ENCODE data around the gene RASSF4.
A peak's percentile ranks its signal among the peaks of the same experiment; 100 is the strongest.
"Not testable (repeated sequence)": the region's sequence is repeated elsewhere in the genome, so short reads cannot be mapped to it uniquely, and the experiment has no call there.

RASSF4 gene

GRCh38 chr10:44992070-44992731 lies 32.6 kb downstream of the RASSF4 start:
- DNase-seq, result no peak

- no peak for DNase-seq
These were observed 33.2 kb downstream of the RASSF4 start for GRCh38 chr10:44992732-44993225.

GRCh38 chr10:44993226-44993921 lies 33.8 kb downstream of the RASSF4 start:
- DNase-seq, result no peak

GRCh38 chr10:44993922-44994751 lies 34.5 kb downstream of the RASSF4 start:
- no peak for DNase-seq

- DNase-seq, result no peak
These were observed 35.3 kb downstream of the RASSF4 start for GRCh38 chr10:44994752-44995530.

GRCh38 chr10:44995581-44995913 lies 35.9 kb downstream of the RASSF4 start:
- DNase-seq, result no peak

DNA sequence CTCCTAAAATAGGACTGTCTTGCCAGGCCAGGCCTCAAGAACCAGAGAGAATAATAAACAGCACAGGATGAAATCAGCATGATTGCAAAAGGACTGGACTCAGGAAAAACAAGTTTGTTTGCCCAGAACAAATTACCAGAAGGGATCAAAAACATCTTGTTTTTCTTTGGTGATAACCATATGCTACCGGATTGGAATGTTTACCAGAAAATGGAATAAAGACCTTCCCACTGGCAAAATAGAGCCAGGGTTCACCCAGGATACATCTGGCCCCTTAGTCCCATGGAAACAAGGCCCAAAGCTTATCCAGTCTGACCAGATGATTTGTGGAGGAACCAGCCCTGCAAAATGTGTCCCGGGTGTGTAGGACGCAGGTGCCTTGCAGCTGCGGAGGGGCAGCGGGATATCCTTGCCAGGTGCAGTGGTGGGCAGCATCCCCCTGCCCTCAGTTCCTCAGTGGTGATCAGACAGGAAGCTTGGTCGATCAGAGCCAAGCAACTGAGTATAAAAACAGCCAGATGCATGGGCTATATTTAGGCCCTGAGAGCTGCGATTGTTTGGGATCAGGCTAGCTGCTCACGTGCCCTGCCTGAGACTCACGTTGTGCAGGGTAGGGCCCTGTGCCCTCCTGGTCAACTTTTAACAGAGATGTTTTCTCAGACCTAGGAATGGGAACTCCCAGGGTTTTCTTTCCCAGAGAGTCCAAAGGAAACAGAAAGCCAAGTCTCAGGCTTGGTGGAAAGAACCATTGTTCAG lies 36.5 kb downstream of the RASSF4 start:
- DNase-seq, result no peak

- DNase-seq, result no peak
These were observed 37.6 kb downstream of the RASSF4 start for GRCh38 chr10:44997105-44997748.

- no peak for DNase-seq
These were observed 38.6 kb downstream of the RASSF4 start for GRCh38 chr10:44998146-44998631.

GRCh38 chr10:45000138-45000751 lies 40.6 kb downstream of the RASSF4 start:
- DNase-seq, result peak; percentile 28

- peak; percentile 48 for DNase-seq
These were observed 41.3 kb downstream of the RASSF4 start, which contains the start of gene ZNF22 for GRCh38 chr10:45000752-45001380. Gene ZNF22 (plus strand): TSS chr10:45000923. CDS start chr10:45003369, 2,446 bp downstream.

GRCh38 chr10:45001381-45002148 lies 42.0 kb downstream of the RASSF4 start:
- no peak for DNase-seq

GRCh38 chr10:45003432-45004000 lies 43.9 kb downstream of the RASSF4 start:
- no peak for DNase-seq

GRCh38 chr10:45004661-45005060 lies 45.1 kb downstream of the RASSF4 start:
- no peak for DNase-seq

DNA sequence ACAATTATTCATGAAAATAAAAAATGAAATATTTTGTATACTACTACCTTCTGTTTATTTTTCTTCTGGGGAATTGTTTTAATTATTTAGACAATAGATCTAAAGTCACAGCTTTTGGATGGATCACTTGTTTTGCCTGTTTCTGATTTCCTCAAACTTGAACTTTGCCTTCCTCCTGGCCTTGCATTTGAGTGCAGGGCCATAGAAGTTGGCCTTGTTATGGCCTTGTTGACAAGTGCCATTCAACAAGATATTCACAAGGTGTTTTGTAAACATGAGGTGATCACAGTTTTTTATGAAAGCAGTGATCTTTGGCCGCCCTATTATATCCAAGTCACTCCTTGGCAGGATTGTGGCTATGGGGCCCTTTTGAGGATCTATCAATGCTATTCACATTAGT lies 45.7 kb downstream of the RASSF4 start:
- no peak for DNase-seq

GRCh38 chr10:45006276-45007030 lies 46.9 kb downstream of the RASSF4 start:
- no peak for DNase-seq

- DNase-seq, result peak; percentile 7
These were observed 49.0 kb downstream of the RASSF4 start for GRCh38 chr10:45008524-45009161.

- DNase-seq, result not testable (repeated sequence)
These were observed 55.0 kb downstream of the RASSF4 start for GRCh38 chr10:45014557-45014956.
